T-cell (primary cell): ENCODE data around the gene MVB12B. TPM values are rescaled to one million over a fixed set of nuclear protein-coding genes. Genes with fewer than 3 reads are reported as not detected.

Experiments
- ATAC-seq, 4 experiments: fragments of 200-7000 bp in 3 of 4; fragments of 150-1000 bp in 1 of 4; cut with Tn5 transposase; replicated peaks in 1 of 4; 1 replicate in 3 of 4; 2 replicates in 1 of 4; pipeline ENCODE4 v1.10.0; 2021; ENCODE audit warnings: moderate library complexity in 3 of 4, mild to moderate bottlenecking in 2 of 4, moderate number of reproducible peaks in 1 of 4
- CTCF ChIA-PET, 2 donors: fragments of 300-600 bp; sonication (Branson Sonifier 250); formaldehyde crosslinking; loops; one replicate each; lab custom pipeline; 2022; ENCODE audit warnings: antibody characterized with exemption in 2 of 2; lab: Charles Lee
- POLR2A ChIA-PET, 2 donors: fragments of 300-600 bp; sonication (Branson Sonifier 250); formaldehyde crosslinking; loops; one replicate each; lab custom pipeline; 2022; ENCODE audit warnings: antibody characterized with exemption in 2 of 2; lab: Charles Lee
- DNase-seq, 35 experiments: peaks; one replicate each; pipeline versions ENCODE4 v3.0.0 to v3.0.0-alpha.2; 2013 to 2023
- H3K27ac ChIP-seq: one replicate; pipeline ENCODE4 v1.5.1; 2013; ENCODE audit warnings: low read length
- H3K27me3 ChIP-seq, 2 experiments: replicated peaks in 1 of 2; 1 replicate in 1 of 2; 2 replicates in 1 of 2; pipeline versions ENCODE4 v1.6.1 to v1.7.0; 2013; ENCODE audit warnings: low read length in 1 of 2, mixed read lengths in 1 of 2; ENCODE audit not compliant: control insufficient read depth in 2 of 2, insufficient read depth in 2 of 2; ENCODE audit errors: extremely low read depth in 1 of 2
- H3K36me3 ChIP-seq, 2 donors: 1 replicate in 1 of 2; 2 replicates in 1 of 2; pipeline versions ENCODE4 v1.6.1 to v1.7.0; 2013; ENCODE audit warnings: low read length in 1 of 2; ENCODE audit not compliant: control insufficient read depth in 2 of 2, insufficient read depth in 1 of 2; ENCODE audit errors: extremely low read depth in 1 of 2
- H3K4me1 ChIP-seq, 2 experiments: 1 replicate in 1 of 2; 2 replicates in 1 of 2; pipeline versions ENCODE4 v1.6.1 to v1.7.0; 2013; ENCODE audit warnings: low read length in 2 of 2, mixed read lengths in 1 of 2; ENCODE audit not compliant: insufficient read depth in 2 of 2, control insufficient read depth in 1 of 2; ENCODE audit errors: extremely low read depth in 1 of 2
- H3K4me3 ChIP-seq, 2 donors: 1 replicate in 1 of 2; 2 replicates in 1 of 2; pipeline versions ENCODE4 v1.5.1 to v1.7.0; 2013; ENCODE audit warnings: mild to moderate bottlenecking in 2 of 2, low read length in 1 of 2, moderate library complexity in 1 of 2; ENCODE audit not compliant: control insufficient read depth in 1 of 2; ENCODE audit errors: extremely low read depth in 1 of 2
- H3K9me3 ChIP-seq: 2 replicates; pipeline ENCODE4 v1.7.0; 2013
- H3K27ac Mint-ChIP-seq, 2 donors: one replicate each; pipeline ENCODE4 v1.8.0; 2020 to 2021; ENCODE audit warnings: mild to moderate bottlenecking in 2 of 2, mixed read lengths in 2 of 2
- H3K27me3 Mint-ChIP-seq, 2 donors: one replicate each; pipeline ENCODE4 v1.8.0; 2021 to 2022; ENCODE audit warnings: mixed read lengths in 2 of 2
- H3K36me3 Mint-ChIP-seq: one replicate; pipeline ENCODE4 v1.8.0; 2021; ENCODE audit warnings: mixed read lengths
- H3K4me1 Mint-ChIP-seq, 3 donors: one replicate each; pipeline ENCODE4 v1.8.0; 2020 to 2022; ENCODE audit warnings: mixed read lengths in 3 of 3, mild to moderate bottlenecking in 1 of 3
- H3K4me3 Mint-ChIP-seq, 3 donors: one replicate each; pipeline ENCODE4 v1.8.0; 2020 to 2022; ENCODE audit warnings: mild to moderate bottlenecking in 3 of 3, mixed read lengths in 3 of 3, moderate library complexity in 3 of 3
- H3K9me3 Mint-ChIP-seq, 3 donors: one replicate each; pipeline ENCODE4 v1.8.0; 2020 to 2022; ENCODE audit warnings: mixed read lengths in 3 of 3
- WGBS: methylation state at CpG from one replicate; pipeline ENCODE4 v1.1.5; 2013; ENCODE audit warnings: missing lambda C conversion rate; ENCODE audit not compliant: insufficient coverage; 5-methylcytosine and 5-hydroxymethylcytosine counted together
- total RNA-seq, 35 experiments: library from RNA in 6 of 35; stranded (reverse) in 6 of 35; fragments of 120-200 nt in 1 of 35; gene quantifications; one replicate each; pipeline versions ENCODE4 v1.2.1 to v1.2.4 and lab custom pipeline; 2013 to 2026

Gene MVB12B
- total RNA-seq, 5 donors from 2014 or later (not counting 1 experiment from before 2014, with no cell fraction given), result 8.2 to 25.2 (median 10.6) TPM

DNA sequence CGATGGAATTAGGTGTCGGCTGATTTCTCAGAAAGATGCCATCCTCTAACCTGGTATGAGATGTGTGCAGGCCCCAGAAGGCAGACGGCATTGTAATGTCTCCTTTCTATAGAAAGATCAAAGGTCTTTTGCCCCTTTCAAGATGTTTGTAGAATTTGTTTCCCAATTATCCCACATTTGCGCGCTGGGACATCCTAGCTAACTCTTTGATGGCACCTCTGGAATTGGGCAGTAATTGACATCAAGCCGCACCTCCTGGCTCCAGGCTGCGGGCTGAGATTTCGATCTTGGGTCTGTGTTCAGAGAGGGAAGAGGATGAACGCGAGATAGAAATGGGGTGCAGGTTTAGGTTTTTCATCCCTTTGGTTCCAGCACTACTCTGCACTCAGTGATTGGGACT, 202.3 kb downstream of the MVB12B start:
- Histone ChIP-seq H3K27ac (no peak overlapping the region), H3K4me1 (peaks cover 0 to 10% of the 10 kb centered on the region in 2 experiments), H3K9me3 (no peaks in the 10 kb centered on the region), H3K27me3 (peaks cover 0 to 29% of the 10 kb centered on the region in 2 experiments), H3K4me3 (no peak overlapping the region), H3K36me3 (no peaks in the 10 kb centered on the region)
- ChIA-PET CTCF (interaction anchor here in 1 of 2 donors (0.7 kb wide), 1 partner anchor 247 kb away, joined by 3 read pairs; no protein-coding TSS in a partner anchor), POLR2A (no interaction called here)
- H3K27ac Mint-ChIP-seq, result no peak overlapping the region
- no peak overlapping the region for H3K4me3 Mint-ChIP-seq
- ATAC-seq, result no peak
- WGBS, result 90% methylated on average over 4 of the region's 10 CpGs
- no peak for DNase-seq
- no peaks in the 10 kb centered on the region for H3K9me3 Mint-ChIP-seq
- no peaks in the 10 kb centered on the region for H3K36me3 Mint-ChIP-seq
- H3K27me3 Mint-ChIP-seq, result peaks cover 5 to 12% of the 10 kb centered on the region in 2 donors
- peaks cover 4 to 16% (median 5%) of the 10 kb centered on the region in 3 donors for H3K4me1 Mint-ChIP-seq

DNA sequence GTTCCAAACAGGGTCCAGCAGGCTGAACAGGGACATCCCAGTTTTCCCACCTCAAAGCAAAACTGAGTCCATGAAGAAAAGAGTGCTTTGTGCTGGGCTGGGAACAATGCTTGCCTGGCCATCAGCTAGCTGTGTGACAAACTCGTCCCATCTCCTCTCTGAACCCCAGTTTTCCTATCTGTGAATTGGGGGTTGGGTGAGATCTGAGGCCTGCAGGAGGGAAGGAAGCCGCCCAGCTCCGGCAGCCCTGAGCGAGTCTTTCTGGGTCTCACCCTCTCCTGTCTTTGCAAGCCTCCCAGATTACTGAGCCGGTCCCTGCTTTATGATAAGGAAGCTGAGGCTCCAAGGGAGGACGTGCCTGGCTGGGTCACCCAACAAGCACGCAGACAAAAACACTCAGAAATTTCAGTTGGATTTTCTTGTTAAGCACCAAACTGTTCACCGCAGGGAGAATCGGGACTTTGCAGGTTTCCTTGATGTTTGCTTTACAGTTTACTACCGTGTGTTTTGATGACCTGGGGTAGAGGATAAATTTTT, 204.5 kb downstream of the MVB12B start:
- CTCF ChIA-PET, result no interaction called here

DNA sequence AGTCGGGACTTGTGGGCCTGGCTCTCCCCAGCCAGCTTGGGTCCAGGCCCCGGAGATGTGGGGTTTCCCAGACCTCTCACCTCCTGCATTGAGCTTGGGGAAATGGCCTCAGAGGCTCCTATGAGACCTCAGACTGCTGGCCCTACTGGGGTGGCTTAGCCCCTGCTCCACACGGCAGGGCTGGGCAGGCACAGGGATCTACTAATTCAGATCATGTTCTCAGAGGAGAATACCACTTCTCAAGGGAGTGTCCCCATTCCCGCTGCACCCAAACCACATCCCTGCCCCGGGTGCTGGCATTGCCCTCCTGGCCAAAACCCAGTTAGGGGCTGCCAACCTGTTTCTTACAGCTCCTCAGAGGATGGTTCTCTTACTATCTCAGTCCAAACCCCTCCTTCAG, 205.0 kb downstream of the MVB12B start:
- peaks cover 0 to 31% of the 10 kb centered on the region in 2 experiments for H3K27me3 ChIP-seq
- H3K27ac ChIP-seq, result no peak overlapping the region
- ATAC-seq (no peak), DNase-seq (no peak)
- no peaks in the 10 kb centered on the region for H3K4me1 ChIP-seq
- H3K4me3 Mint-ChIP-seq, result no peak overlapping the region
- H3K27ac Mint-ChIP-seq, result no peak overlapping the region
- ChIA-PET CTCF (no interaction called here), POLR2A (no interaction called here)
- H3K4me1 Mint-ChIP-seq, result peaks cover 0 to 6% (median 0%) of the 10 kb centered on the region in 3 donors
- H3K27me3 Mint-ChIP-seq, result peaks cover 7 to 12% of the 10 kb centered on the region in 2 donors
- WGBS, result 84% methylated on average over 3 of the region's 5 CpGs
- H3K36me3 Mint-ChIP-seq, result no peaks in the 10 kb centered on the region
- no peak overlapping the region for H3K4me3 ChIP-seq
- no peaks in the 10 kb centered on the region for H3K36me3 ChIP-seq
- H3K9me3 Mint-ChIP-seq, result no peaks in the 10 kb centered on the region
- H3K9me3 ChIP-seq, result no peaks in the 10 kb centered on the region

More for the DNA sequence above, 204.5 kb downstream of the MVB12B start:
- Mint-ChIP-seq H3K4me3 (no peak overlapping the region), H3K4me1 (peaks cover 0 to 6% (median 0%) of the 10 kb centered on the region in 3 donors), H3K27me3 (peaks cover 7 to 12% of the 10 kb centered on the region in 2 donors), H3K9me3 (no peaks in the 10 kb centered on the region), H3K36me3 (no peaks in the 10 kb centered on the region), H3K27ac (no peak overlapping the region)
- H3K27me3 ChIP-seq, result peaks cover 0 to 35% of the 10 kb centered on the region in 2 experiments
- H3K4me1 ChIP-seq, result no peaks in the 10 kb centered on the region
- POLR2A ChIA-PET, result no interaction called here
- H3K27ac ChIP-seq, result no peak overlapping the region
- ATAC-seq (no peak), DNase-seq (no peak)
- H3K9me3 ChIP-seq, result no peaks in the 10 kb centered on the region
- H3K4me3 ChIP-seq, result no peak overlapping the region
- WGBS, result 100% methylated on average over 3 of the region's 10 CpGs
- no peaks in the 10 kb centered on the region for H3K36me3 ChIP-seq

DNA sequence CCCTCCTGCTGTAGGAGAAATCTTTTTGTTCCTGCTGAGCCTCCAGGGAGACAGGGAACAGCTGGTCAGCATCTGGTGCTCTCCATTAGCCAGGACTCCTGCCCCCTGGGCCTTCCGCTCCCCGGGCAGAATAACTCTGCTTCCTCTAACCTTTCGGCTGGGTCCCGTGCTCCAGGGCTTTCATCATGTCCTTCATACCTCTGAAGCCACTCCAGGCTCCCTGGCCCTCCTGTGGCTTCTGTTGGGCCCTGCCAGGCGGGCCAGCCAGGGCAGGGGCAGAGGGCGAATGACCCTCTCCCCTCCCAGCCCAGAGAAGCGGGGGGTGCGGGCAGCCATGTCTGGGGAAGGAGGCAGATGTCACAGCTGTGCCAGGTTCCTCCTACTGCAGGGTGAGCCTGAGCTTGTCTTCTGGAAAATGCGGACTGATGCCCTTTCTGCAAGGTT, 205.4 kb downstream of the MVB12B start:
- Histone ChIP-seq H3K4me3 (no peak overlapping the region), H3K36me3 (no peaks in the 10 kb centered on the region), H3K9me3 (no peaks in the 10 kb centered on the region), H3K4me1 (no peaks in the 10 kb centered on the region), H3K27me3 (peaks cover 0 to 34% of the 10 kb centered on the region in 2 experiments), H3K27ac (no peak overlapping the region)
- H3K27me3 Mint-ChIP-seq, result peaks cover 9 to 12% of the 10 kb centered on the region in 2 donors
- peaks cover 0 to 6% (median 0%) of the 10 kb centered on the region in 3 donors for H3K4me1 Mint-ChIP-seq
- CTCF ChIA-PET, result interaction anchor here in 1 of 2 donors (0.7 kb wide), 1 partner anchor 30 kb away, joined by 3 read pairs; no protein-coding TSS in a partner anchor
- no peak overlapping the region for H3K27ac Mint-ChIP-seq
- no peaks in the 10 kb centered on the region for H3K36me3 Mint-ChIP-seq
- DNase-seq, result no peak
- POLR2A ChIA-PET, result no interaction called here
- no peaks in the 10 kb centered on the region for H3K9me3 Mint-ChIP-seq
- WGBS, result 96% methylated on average over 5 of the region's 9 CpGs
- no peak for ATAC-seq
- H3K4me3 Mint-ChIP-seq, result no peak overlapping the region

DNA sequence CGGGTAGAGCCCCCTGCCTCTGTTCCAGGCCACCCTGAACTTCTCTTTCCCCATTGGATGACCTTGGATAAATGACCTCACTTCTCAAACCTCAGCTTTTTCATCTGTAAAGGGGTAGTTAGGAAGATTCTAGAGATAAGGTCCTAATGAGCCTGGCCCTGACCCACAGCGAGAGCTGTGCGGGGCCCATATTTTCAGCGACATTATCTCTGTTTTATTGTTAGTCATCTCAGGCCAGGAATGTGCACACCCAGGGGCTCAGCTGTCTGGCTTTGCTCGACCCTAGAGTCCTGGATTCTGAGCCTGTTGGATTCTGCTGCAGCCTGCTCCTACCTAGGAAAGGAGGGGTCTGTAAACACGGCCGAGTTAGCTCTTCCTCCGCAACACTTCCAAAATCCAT, 205.9 kb downstream of the MVB12B start:
- no peaks in the 10 kb centered on the region for H3K9me3 Mint-ChIP-seq

DNA sequence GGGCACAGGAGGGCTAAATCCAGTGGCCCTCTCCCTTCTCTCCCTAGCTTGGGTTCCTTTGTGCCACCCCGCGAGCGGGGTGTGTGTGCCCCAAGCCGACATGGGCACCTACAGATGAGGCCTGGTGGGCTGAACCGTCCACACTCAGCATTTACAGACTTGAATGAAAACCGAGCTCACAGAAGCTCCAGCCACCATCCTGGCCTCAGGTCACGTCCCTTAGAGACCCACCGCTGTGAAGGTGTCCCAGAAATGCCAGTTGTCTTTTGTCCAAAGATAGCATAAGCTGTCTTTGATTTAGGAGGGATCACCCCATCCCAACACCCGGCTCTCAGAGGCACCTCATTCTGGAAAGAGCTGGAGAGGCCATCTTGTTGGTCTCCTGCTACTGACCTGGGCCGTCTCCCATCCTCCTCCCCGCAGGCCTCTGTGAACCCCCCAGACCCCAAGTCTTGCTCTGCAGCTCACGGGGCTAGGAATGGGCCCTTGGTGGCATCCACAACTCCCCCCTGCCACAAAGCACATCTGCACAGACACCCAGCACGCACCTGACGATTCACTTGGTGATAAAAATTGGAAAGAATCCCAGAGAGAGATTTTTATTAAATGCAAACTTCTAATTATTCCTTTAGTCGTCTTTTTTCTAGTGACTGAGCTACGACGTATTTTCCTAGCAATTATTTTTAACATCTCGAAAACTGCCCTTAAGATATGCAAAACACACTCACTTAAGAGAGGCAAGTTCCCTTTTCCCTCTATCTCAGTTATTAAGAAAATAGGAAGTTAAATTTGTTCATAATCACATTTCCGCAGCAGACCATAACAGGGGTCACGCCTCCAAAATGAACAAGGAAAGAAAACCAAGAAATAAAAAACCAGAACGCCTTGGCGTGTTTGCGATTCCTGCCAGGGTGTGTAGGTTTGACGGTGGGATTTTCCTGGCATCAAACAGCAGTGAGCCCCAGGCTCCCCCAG, 206.6 kb downstream of the MVB12B start:
- H3K27ac Mint-ChIP-seq, result no peak overlapping the region
- no peak overlapping the region for H3K4me3 ChIP-seq
- CTCF ChIA-PET, result no interaction called here
- H3K4me1 ChIP-seq, result no peaks in the 10 kb centered on the region
- ATAC-seq (no peak), DNase-seq (no peak)
- 79% methylated on average over 13 of the region's 24 CpGs for WGBS
- no peak overlapping the region for H3K4me3 Mint-ChIP-seq
- no peaks in the 10 kb centered on the region for H3K36me3 Mint-ChIP-seq
- H3K9me3 ChIP-seq, result no peaks in the 10 kb centered on the region
- POLR2A ChIA-PET, result no interaction called here
- no peaks in the 10 kb centered on the region for H3K9me3 Mint-ChIP-seq
- peaks cover 0 to 6% (median 0%) of the 10 kb centered on the region in 3 donors for H3K4me1 Mint-ChIP-seq
- H3K36me3 ChIP-seq, result no peaks in the 10 kb centered on the region
- peaks cover 0 to 39% of the 10 kb centered on the region in 2 experiments for H3K27me3 ChIP-seq
- peaks cover 13 to 20% of the 10 kb centered on the region in 2 donors for H3K27me3 Mint-ChIP-seq
- no peak overlapping the region for H3K27ac ChIP-seq

More for the DNA sequence above, 205.9 kb downstream of the MVB12B start:
- DNase-seq (no peak), ATAC-seq (no peak)
- Mint-ChIP-seq H3K27ac (no peak overlapping the region), H3K4me3 (no peak overlapping the region), H3K4me1 (peaks cover 0 to 6% (median 0%) of the 10 kb centered on the region in 3 donors), H3K27me3 (peaks cover 12 to 13% of the 10 kb centered on the region in 2 donors), H3K36me3 (no peaks in the 10 kb centered on the region)
- ChIA-PET POLR2A (no interaction called here), CTCF (interaction anchor here in 1 of 2 donors (0.7 kb wide), 1 partner anchor 30 kb away, joined by 3 read pairs; no protein-coding TSS in a partner anchor)
- Histone ChIP-seq H3K4me3 (no peak overlapping the region), H3K4me1 (no peaks in the 10 kb centered on the region), H3K36me3 (no peaks in the 10 kb centered on the region), H3K9me3 (no peaks in the 10 kb centered on the region), H3K27me3 (peaks cover 0 to 36% of the 10 kb centered on the region in 2 experiments), H3K27ac (no peak overlapping the region)
- WGBS, result 100% methylated on average over 3 of the region's 8 CpGs
